Measurements from ENCODE around the gene CCT6A. TPM values are rescaled to one million over a fixed set of nuclear protein-coding genes. Genes with fewer than 3 reads are reported as not detected.

Gene CCT6A
- 10 to 100 TPM; 74.5 to 75.8 TPM for total RNA-seq

- TF ChIP-seq CTCF (IDR thresholded peaks at IDR 0.05) (peak in 1 of 7 experiments; percentile 7), POLR2A (IDR thresholded peaks at IDR 0.05) (peak; percentile 87 to 94 (median 92))
- Histone ChIP-seq H3K4me3 (peak within 1 kb of the TSS; percentile 62 to 77), H3K36me3 (replicated peaks in 1 of 2; ENCODE audit: insufficient read depth in 1 of 2, low read depth in 2 of 2) (peaks cover 0 to 11% of the 10 kb centered on the region in 2 donors), H3K9me3 (no peaks in the 10 kb centered on the region), H3K4me1 (peaks cover 69% of the 10 kb centered on the region), H3K27me3 (no peaks in the 10 kb centered on the region), H3K27ac (peak within 1 kb of the TSS; percentile 91 to 94 (median 94))
- intact Hi-C loops (cut with DNase I), result no loop called here
- WGBS, 2 donors, result 0 to 1% methylated on average over 13 to 92 of the region's 97 CpGs
- DNase-seq, result peak; percentile 97 to 98 (median 98)
- ATAC-seq, result peak; percentile 95
Observed at GRCh38 chr7:56051339-56052191, at the start of gene CCT6A, which contains the start of gene PSPH. Gene CCT6A (plus strand): TSS chr7:56051765. CDS start chr7:56051849, 84 bp downstream. Gene PSPH (minus strand): TSS chr7:56051444. CDS start chr7:56021212, 30,232 bp downstream.

- intact Hi-C loops (cut with DNase I), result no loop called here
- no peaks in the 10 kb centered on the region for H3K9me3 ChIP-seq
- H3K4me1 ChIP-seq, result peaks cover 10% of the 10 kb centered on the region
- TF ChIP-seq POLR2A (IDR thresholded peaks at IDR 0.05) (no peak), CTCF (IDR thresholded peaks at IDR 0.05) (no peak)
- ATAC-seq (no peak), DNase-seq (no peak)
- H3K4me3 ChIP-seq, result no peak overlapping the region
- no peaks in the 10 kb centered on the region for H3K27me3 ChIP-seq
- no peak overlapping the region for H3K27ac ChIP-seq
- 69 to 74% methylated on average over 4 of the region's 4 CpGs for WGBS, 2 donors
- no peaks in the 10 kb centered on the region for H3K36me3 ChIP-seq (replicated peaks in 1 of 2; ENCODE audit: insufficient read depth in 1 of 2, low read depth in 2 of 2)
Observed at GRCh38 chr7:56003749-56004148, 47.8 kb upstream of the CCT6A start.

- intact Hi-C loops (cut with DNase I), result loop anchor here (5.0 kb wide), 1 partner anchor 65 kb away; no protein-coding TSS in a partner anchor
- H3K27ac ChIP-seq, result peak overlapping the region in 2 of 4 donors; percentile 5 to 25
- H3K4me3 ChIP-seq, result no peak overlapping the region
- no peaks in the 10 kb centered on the region for H3K27me3 ChIP-seq
- no peak for ATAC-seq
- no peaks in the 10 kb centered on the region for H3K9me3 ChIP-seq
- H3K36me3 ChIP-seq (replicated peaks in 1 of 2; ENCODE audit: insufficient read depth in 1 of 2, low read depth in 2 of 2), result no peaks in the 10 kb centered on the region
- H3K4me1 ChIP-seq, result peaks cover 32% of the 10 kb centered on the region
- DNase-seq, result no peak
- TF ChIP-seq POLR2A (IDR thresholded peaks at IDR 0.05) (no peak), CTCF (IDR thresholded peaks at IDR 0.05) (no peak)
- whole genome bisulfite sequencing, 2 donors, result 83 to 96% methylated on average over 4 of the region's 4 CpGs
Observed at GRCh38 chr7:56007167-56007652, 44.4 kb upstream of the CCT6A start.

GRCh38 chr7:56007891-56008290, 43.7 kb upstream of the CCT6A start:
- TF ChIP-seq POLR2A (IDR thresholded peaks at IDR 0.05) (no peak), CTCF (IDR thresholded peaks at IDR 0.05) (no peak)
- peak overlapping the region in 2 of 4 donors; percentile 5 to 15 for H3K27ac ChIP-seq
- no peaks in the 10 kb centered on the region for H3K9me3 ChIP-seq
- WGBS, 2 donors, result 78 to 84% methylated on average over 9 of the region's 9 CpGs
- H3K4me1 ChIP-seq, result peaks cover 32% of the 10 kb centered on the region
- no peaks in the 10 kb centered on the region for H3K27me3 ChIP-seq
- H3K4me3 ChIP-seq, result no peak overlapping the region
- intact Hi-C loops (cut with DNase I), result loop anchor here (5.0 kb wide), 1 partner anchor 64 kb away; no protein-coding TSS in a partner anchor
- ATAC-seq (no peak), DNase-seq (no peak)
- no peaks in the 10 kb centered on the region for H3K36me3 ChIP-seq (replicated peaks in 1 of 2; ENCODE audit: insufficient read depth in 1 of 2, low read depth in 2 of 2)

Measured in body of pancreas (tissue), 4 donors.